Measurements from ENCODE around the gene SHROOM3.
"Not testable (repeated sequence)": the region's sequence is repeated elsewhere in the genome, so short reads cannot be mapped to it uniquely, and the experiment has no call there.

The SHROOM3 gene

DNA sequence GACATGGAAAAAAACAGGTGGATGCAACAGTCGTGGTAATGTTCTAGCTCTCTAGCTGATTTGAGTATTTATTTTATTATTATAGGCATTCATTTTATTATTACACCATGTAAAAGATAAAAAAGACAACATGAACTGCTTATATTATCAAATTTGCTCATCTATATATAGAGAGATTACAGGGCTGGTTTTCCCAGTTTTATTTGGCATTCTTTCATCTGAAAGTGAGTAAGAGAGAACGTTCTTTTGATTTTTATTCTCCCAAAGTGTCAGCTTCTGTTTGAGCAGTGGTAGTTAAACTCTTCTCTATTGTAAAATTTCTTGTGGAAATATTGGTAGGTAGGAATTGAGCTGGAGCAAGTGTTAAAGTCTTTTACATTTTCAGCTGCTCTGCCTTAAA, 283.0 kb downstream of the SHROOM3 start:
- CTCF ChIA-PET = no interaction called here
- TF ChIP-seq FOXK2 (IDR thresholded peaks at IDR 0.05) (no peak), TARDBP (IDR thresholded peaks at IDR 0.05) (no peak), LEF1 (IDR thresholded peaks at IDR 0.05; ENCODE audit: borderline replicate concordance) (no peak), ARNT (IDR thresholded peaks at IDR 0.05) (no peak), FOXA1 (IDR thresholded peaks at IDR 0.05) (no peak), ZNF384 (IDR thresholded peaks at IDR 0.05) (no peak), FOXM1 (IDR thresholded peaks at IDR 0.05; ENCODE audit: borderline replicate concordance) (no peak), SP1 (IDR thresholded peaks at IDR 0.05) (no peak), BHLHE40 (IDR thresholded peaks at IDR 0.05; ENCODE audit: borderline replicate concordance) (no peak), NFRKB (IDR thresholded peaks at IDR 0.05) (no peak), SUZ12 (IDR thresholded peaks at IDR 0.05) (no peak), CTBP1 (IDR thresholded peaks at IDR 0.05; ENCODE audit: borderline replicate concordance) (no peak), ELF4 (IDR thresholded peaks at IDR 0.05) (no peak), HDGF (IDR thresholded peaks at IDR 0.05; ENCODE audit: borderline replicate concordance) (no peak), L3MBTL2 (conservative IDR thresholded peaks at IDR 0.05) (no peak)
- TF ChIP-seq, protein P1, sequence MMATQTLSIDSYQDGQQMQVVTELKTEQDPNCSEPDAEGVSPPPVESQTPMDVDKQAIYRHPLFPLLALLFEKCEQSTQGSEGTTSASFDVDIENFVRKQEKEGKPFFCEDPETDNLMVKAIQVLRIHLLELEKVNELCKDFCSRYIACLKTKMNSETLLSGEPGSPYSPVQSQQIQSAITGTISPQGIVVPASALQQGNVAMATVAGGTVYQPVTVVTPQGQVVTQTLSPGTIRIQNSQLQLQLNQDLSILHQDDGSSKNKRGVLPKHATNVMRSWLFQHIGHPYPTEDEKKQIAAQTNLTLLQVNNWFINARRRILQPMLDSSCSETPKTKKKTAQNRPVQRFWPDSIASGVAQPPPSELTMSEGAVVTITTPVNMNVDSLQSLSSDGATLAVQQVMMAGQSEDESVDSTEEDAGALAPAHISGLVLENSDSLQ (IDR thresholded peaks at IDR 0.05) = no peak
- DNase-seq (ENCODE audit: extremely low spot score) = no peak
- POLR2A ChIA-PET = no interaction called here

DNA sequence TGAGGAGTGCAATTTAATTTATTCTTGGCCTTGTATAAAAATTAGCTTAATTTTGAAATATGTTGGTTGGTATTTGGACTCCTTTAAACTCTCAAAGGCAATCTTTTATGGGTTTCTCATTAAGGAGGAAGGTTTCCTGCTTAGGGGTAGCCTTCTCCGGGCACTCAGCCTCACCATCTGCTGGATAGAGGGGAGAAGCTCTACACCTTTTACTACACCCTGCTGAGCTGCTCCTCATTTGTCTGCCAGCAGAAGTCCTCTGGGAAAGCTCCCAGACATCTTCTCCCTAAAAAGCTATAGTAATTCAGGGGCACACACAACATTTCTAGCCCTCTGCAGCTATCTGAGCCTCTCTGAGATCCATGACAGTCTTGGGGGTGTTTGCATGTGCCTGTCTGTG, 283.8 kb downstream of the SHROOM3 start:
- ChIA-PET POLR2A (no interaction called here), CTCF (no interaction called here)
- TF ChIP-seq HDGF (IDR thresholded peaks at IDR 0.05; ENCODE audit: borderline replicate concordance) = no peak
- no peak for TF ChIP-seq ZNF384 (IDR thresholded peaks at IDR 0.05)
- TF ChIP-seq NFRKB (IDR thresholded peaks at IDR 0.05) = no peak
- TF ChIP-seq ELF4 (IDR thresholded peaks at IDR 0.05) = no peak
- TF ChIP-seq TARDBP (IDR thresholded peaks at IDR 0.05) = no peak
- TF ChIP-seq BHLHE40 (IDR thresholded peaks at IDR 0.05; ENCODE audit: borderline replicate concordance) = no peak
- no peak for TF ChIP-seq LEF1 (IDR thresholded peaks at IDR 0.05; ENCODE audit: borderline replicate concordance)
- no peak for DNase-seq (ENCODE audit: extremely low spot score)

DNA sequence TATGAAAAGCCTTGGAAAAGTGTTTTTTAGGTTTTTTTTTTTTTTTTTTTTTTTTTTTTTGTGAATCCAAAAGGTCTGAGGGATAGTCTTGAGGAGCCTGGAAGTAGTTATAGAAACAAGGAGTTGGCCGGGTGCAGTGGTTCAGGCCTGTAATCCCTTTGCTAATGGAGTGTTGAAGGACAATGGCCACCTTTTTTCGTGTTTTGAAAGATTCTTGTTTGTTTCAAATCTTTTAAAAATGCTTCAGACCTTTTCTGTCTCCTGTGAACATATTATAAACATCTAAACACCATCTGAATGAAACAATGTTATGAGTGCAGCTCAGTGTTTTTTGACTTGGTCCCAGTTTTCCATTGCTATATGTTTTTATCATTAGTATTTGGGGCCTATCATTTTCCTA, 285.1 kb downstream of the SHROOM3 start:
- no peak for DNase-seq (ENCODE audit: extremely low spot score)
- ChIA-PET POLR2A (no interaction called here), CTCF (no interaction called here)
- TF ChIP-seq, protein P1 (IDR thresholded peaks at IDR 0.05) = no peak
- TF ChIP-seq HDGF (IDR thresholded peaks at IDR 0.05; ENCODE audit: borderline replicate concordance) = no peak
- TF ChIP-seq CTBP1 (IDR thresholded peaks at IDR 0.05; ENCODE audit: borderline replicate concordance) = no peak
- TF ChIP-seq FOXA1 (IDR thresholded peaks at IDR 0.05) = no peak
- TF ChIP-seq FOXK2 (IDR thresholded peaks at IDR 0.05) = no peak
- no peak for TF ChIP-seq NFRKB (IDR thresholded peaks at IDR 0.05)
- TF ChIP-seq BHLHE40 (IDR thresholded peaks at IDR 0.05; ENCODE audit: borderline replicate concordance) = no peak
- no peak for TF ChIP-seq LEF1 (IDR thresholded peaks at IDR 0.05; ENCODE audit: borderline replicate concordance)
- no peak for TF ChIP-seq SUZ12 (IDR thresholded peaks at IDR 0.05)
- no peak for TF ChIP-seq L3MBTL2 (conservative IDR thresholded peaks at IDR 0.05)
- TF ChIP-seq FOXM1 (IDR thresholded peaks at IDR 0.05; ENCODE audit: borderline replicate concordance) = no peak
- no peak for TF ChIP-seq ZNF384 (IDR thresholded peaks at IDR 0.05)
- TF ChIP-seq ELF4 (IDR thresholded peaks at IDR 0.05) = no peak
- TF ChIP-seq ARNT (IDR thresholded peaks at IDR 0.05) = no peak
- no peak for TF ChIP-seq SP1 (IDR thresholded peaks at IDR 0.05)
- TF ChIP-seq TARDBP (IDR thresholded peaks at IDR 0.05) = no peak

DNA sequence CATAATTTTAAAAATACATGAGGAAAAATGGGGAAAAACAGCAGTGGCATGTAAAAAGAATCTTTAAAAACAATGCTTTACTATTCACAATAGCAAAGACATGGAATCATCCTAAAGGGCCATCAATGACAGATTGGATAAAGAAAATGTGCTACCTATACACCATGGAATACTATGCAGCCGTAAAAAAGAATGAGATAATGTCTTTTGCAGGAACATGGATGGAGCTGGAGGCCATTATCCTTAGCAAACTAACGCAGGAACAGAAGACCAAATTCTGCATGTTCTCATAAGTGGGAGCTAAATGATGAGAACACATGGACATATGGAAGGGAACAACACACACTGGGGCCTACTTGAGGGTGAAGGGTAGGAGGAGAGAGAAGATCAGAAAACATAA, 287.1 kb downstream of the SHROOM3 start:
- POLR2A ChIA-PET; DNase-seq (ENCODE audit: extremely low spot score); CTCF ChIA-PET: not testable (repeated sequence)

DNA sequence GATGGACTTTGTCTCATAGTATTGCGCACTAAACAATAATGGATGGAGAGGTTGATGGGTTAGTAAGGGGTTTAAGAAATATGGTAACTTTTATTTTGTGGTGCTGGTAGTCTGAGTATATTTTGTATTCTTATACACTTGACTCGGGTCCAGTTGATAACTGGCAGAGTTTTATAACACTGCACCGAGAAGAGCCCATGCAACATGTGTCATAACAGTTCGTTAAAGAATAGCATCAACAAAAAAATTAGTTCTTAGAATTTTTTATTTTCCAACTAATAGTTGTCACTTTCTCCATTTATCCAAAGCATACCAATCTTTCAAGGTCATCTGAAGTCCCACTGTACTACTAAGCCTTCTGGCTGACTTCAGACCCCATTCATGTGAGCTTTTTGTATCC, 287.8 kb downstream of the SHROOM3 start:
- no peak for DNase-seq (ENCODE audit: extremely low spot score)
- ChIA-PET POLR2A (interaction anchor here (1.5 kb wide), 1 partner anchor 34 kb away, joined by 3 read pairs; no protein-coding TSS in a partner anchor), CTCF (interaction anchor here (1.1 kb wide), 1 partner anchor 7 kb away, joined by 4 read pairs; no protein-coding TSS in a partner anchor)
- TF ChIP-seq HDGF (IDR thresholded peaks at IDR 0.05; ENCODE audit: borderline replicate concordance) = no peak
- TF ChIP-seq ZNF384 (IDR thresholded peaks at IDR 0.05) = no peak
- TF ChIP-seq LEF1 (IDR thresholded peaks at IDR 0.05; ENCODE audit: borderline replicate concordance) = no peak
- TF ChIP-seq BHLHE40 (IDR thresholded peaks at IDR 0.05; ENCODE audit: borderline replicate concordance) = no peak
- no peak for TF ChIP-seq NFRKB (IDR thresholded peaks at IDR 0.05)
- TF ChIP-seq, protein P1 (IDR thresholded peaks at IDR 0.05) = no peak

DNA sequence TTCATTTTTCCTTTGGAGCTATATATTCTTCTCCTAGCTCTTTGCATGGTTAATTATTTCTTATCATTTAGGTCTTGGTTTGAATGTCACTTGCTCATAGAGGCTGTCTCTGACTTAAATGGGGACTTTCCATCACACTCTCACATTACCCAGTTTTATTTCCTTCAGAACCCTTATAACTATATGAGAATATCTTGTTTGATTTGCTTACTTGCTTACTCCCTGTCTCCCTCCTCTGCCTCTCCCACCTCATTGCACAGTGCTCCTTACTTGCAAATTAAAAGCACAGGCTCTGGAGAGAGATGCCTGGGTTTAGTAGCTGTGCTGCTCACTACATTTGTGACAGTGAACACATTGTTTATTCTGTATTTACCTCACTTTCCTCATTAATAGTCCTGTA, 288.3 kb downstream of the SHROOM3 start:
- DNase-seq (ENCODE audit: extremely low spot score) = no peak
- ChIA-PET CTCF (interaction anchor here (1.1 to 1.2 kb wide), 2 partner anchors 8 to 97 kb away, joined by 4 read pairs; no protein-coding TSS in a partner anchor), POLR2A (interaction anchor here (0.5 to 1.5 kb wide), 2 partner anchors 34 to 36 kb away, joined by 3 read pairs; no protein-coding TSS in a partner anchor)
- TF ChIP-seq FOXK2 (IDR thresholded peaks at IDR 0.05) (no peak), L3MBTL2 (conservative IDR thresholded peaks at IDR 0.05) (no peak), FOXM1 (IDR thresholded peaks at IDR 0.05; ENCODE audit: borderline replicate concordance) (no peak), LEF1 (IDR thresholded peaks at IDR 0.05; ENCODE audit: borderline replicate concordance) (no peak), SP1 (IDR thresholded peaks at IDR 0.05) (no peak), NFRKB (IDR thresholded peaks at IDR 0.05) (no peak), HDGF (IDR thresholded peaks at IDR 0.05; ENCODE audit: borderline replicate concordance) (no peak), BHLHE40 (IDR thresholded peaks at IDR 0.05; ENCODE audit: borderline replicate concordance) (no peak), TARDBP (IDR thresholded peaks at IDR 0.05) (no peak), ZNF384 (IDR thresholded peaks at IDR 0.05) (no peak), ARNT (IDR thresholded peaks at IDR 0.05) (no peak), SUZ12 (IDR thresholded peaks at IDR 0.05) (no peak), CTBP1 (IDR thresholded peaks at IDR 0.05; ENCODE audit: borderline replicate concordance) (no peak), ELF4 (IDR thresholded peaks at IDR 0.05) (no peak), FOXA1 (IDR thresholded peaks at IDR 0.05) (no peak)
- TF ChIP-seq, protein P1 (IDR thresholded peaks at IDR 0.05) = no peak
